H9 (cell line): ENCODE results near the gene ZMYND8. TPM values are rescaled to one million over a fixed set of nuclear protein-coding genes. Genes with fewer than 3 reads are reported as not detected.

Experiments used
- DNase-seq: peaks from one replicate; pipeline ENCODE4 v3.0.0-alpha.2; 2017
- H2AFZ ChIP-seq: one replicate; pipeline ENCODE4 v1.6.1; 2013; ENCODE audit warnings: mild to moderate bottlenecking, low read length, control low read depth, moderate library complexity
- H2AK5ac ChIP-seq: 2 replicates; pipeline ENCODE4 v1.6.1; 2013; ENCODE audit warnings: low read length, control low read depth, mixed read lengths; ENCODE audit not compliant: insufficient read length
- H2BK120ac ChIP-seq: one replicate; pipeline ENCODE4 v1.6.1; 2013; ENCODE audit warnings: low read depth, mild to moderate bottlenecking, low read length, control low read depth, inconsistent platforms; ENCODE audit not compliant: poor library complexity, severe bottlenecking
- H2BK12ac ChIP-seq: 2 replicates; pipeline ENCODE4 v1.6.1; 2013; ENCODE audit warnings: low read length, control low read depth, mixed read lengths, low read depth; ENCODE audit not compliant: insufficient read length
- H2BK15ac ChIP-seq: 2 replicates; pipeline ENCODE4 v1.6.1; 2013; ENCODE audit warnings: low read depth, low read length, control low read depth
- H2BK20ac ChIP-seq: one replicate; pipeline ENCODE4 v1.6.1; 2013; ENCODE audit warnings: low read depth, mild to moderate bottlenecking, low read length, control low read depth, inconsistent platforms; ENCODE audit not compliant: poor library complexity, severe bottlenecking
- H2BK5ac ChIP-seq: 2 replicates; pipeline ENCODE4 v1.6.1; 2013; ENCODE audit warnings: low read length, control low read depth, mixed read lengths; ENCODE audit not compliant: insufficient read length
- H3K14ac ChIP-seq: 2 replicates; pipeline ENCODE4 v1.6.1; 2013; ENCODE audit warnings: low read length, control low read depth; ENCODE audit not compliant: insufficient read depth
- H3K18ac ChIP-seq: 2 replicates; pipeline ENCODE4 v1.6.1; 2013; ENCODE audit warnings: low read depth, mild to moderate bottlenecking, mixed read lengths, low read length, control low read depth; ENCODE audit not compliant: insufficient read length
- H3K23ac ChIP-seq: 2 replicates; pipeline ENCODE4 v1.6.1; 2013; ENCODE audit warnings: low read length, control low read depth, mixed read lengths, low read depth; ENCODE audit not compliant: insufficient read length
- H3K23me2 ChIP-seq: 2 replicates; pipeline ENCODE4 v1.6.1; 2013; ENCODE audit warnings: low read depth, mild to moderate bottlenecking, mixed read lengths, low read length, control low read depth; ENCODE audit not compliant: insufficient read length, poor library complexity, severe bottlenecking
- H3K27ac ChIP-seq: 2 replicates; pipeline ENCODE4 v1.5.1; 2013; ENCODE audit warnings: low read length, control low read depth, mixed read lengths, low read depth; ENCODE audit not compliant: insufficient read length
- H3K27me3 ChIP-seq: 2 replicates; pipeline ENCODE4 v1.6.1; 2013; ENCODE audit warnings: low read length, control low read depth, inconsistent platforms; ENCODE audit not compliant: insufficient read depth
- H3K4ac ChIP-seq: 2 replicates; pipeline ENCODE4 v1.6.1; 2013; ENCODE audit warnings: low read depth, mild to moderate bottlenecking, control low read depth, inconsistent platforms, low read length, moderate library complexity
- H3K4me1 ChIP-seq: 2 replicates; pipeline ENCODE4 v1.6.1; 2013; ENCODE audit warnings: low read length, control low read depth, inconsistent platforms; ENCODE audit not compliant: insufficient read depth
- H3K4me2 ChIP-seq: 2 replicates; pipeline ENCODE4 v1.6.1; 2013; ENCODE audit warnings: low read length, control low read depth, mixed read lengths; ENCODE audit not compliant: insufficient read length, insufficient read depth
- H3K56ac ChIP-seq: 2 replicates; pipeline ENCODE4 v1.6.1; 2013; ENCODE audit warnings: low read depth, mild to moderate bottlenecking, mixed read lengths, low read length, control low read depth; ENCODE audit not compliant: insufficient read length
- H3K79me1 ChIP-seq: 2 replicates; pipeline ENCODE4 v1.6.1; 2013; ENCODE audit warnings: low read depth, mild to moderate bottlenecking, moderate library complexity, low read length, control low read depth, inconsistent platforms; ENCODE audit not compliant: insufficient read depth, poor library complexity, severe bottlenecking
- H3K79me2 ChIP-seq: 2 replicates; pipeline ENCODE4 v1.6.1; 2013; ENCODE audit warnings: low read length, control low read depth, inconsistent platforms; ENCODE audit not compliant: insufficient read depth
- H3K9ac ChIP-seq: 2 replicates; pipeline ENCODE4 v1.6.1; 2013; ENCODE audit warnings: low read length, control low read depth, mixed read lengths; ENCODE audit not compliant: insufficient read length; ENCODE audit errors: extremely low read depth
- H3K9me3 ChIP-seq: one replicate; pipeline ENCODE4 v1.6.1; 2013; ENCODE audit warnings: low read depth, low read length, inconsistent platforms; ENCODE audit not compliant: control insufficient read depth
- H3T11ph ChIP-seq: one replicate; pipeline ENCODE4 v1.6.1; 2013; ENCODE audit warnings: mild to moderate bottlenecking, low read length, control low read depth, inconsistent platforms
- H4K20me1 ChIP-seq: one replicate; pipeline ENCODE4 v1.6.1; 2013; ENCODE audit not compliant: control insufficient read depth, insufficient read length, insufficient read depth
- H4K5ac ChIP-seq: 2 replicates; pipeline ENCODE4 v1.6.1; 2013; ENCODE audit warnings: low read depth, mild to moderate bottlenecking, mixed read lengths, low read length, control low read depth; ENCODE audit not compliant: insufficient read length
- H4K8ac ChIP-seq: replicated peaks from 2 replicates; pipeline ENCODE4 v1.6.1; 2013; ENCODE audit warnings: low read length, control low read depth, mixed read lengths, low read depth; ENCODE audit not compliant: insufficient read length
- H4K91ac ChIP-seq: 2 replicates; pipeline ENCODE4 v1.6.1; 2013; ENCODE audit warnings: low read depth, mild to moderate bottlenecking, moderate library complexity, mixed read lengths, low read length, control low read depth; ENCODE audit not compliant: insufficient read length
- H3K27ac Mint-ChIP-seq, 3 experiments: 2 replicates in 2 of 3; 3 replicates in 1 of 3; pipeline ENCODE4 v1.8.0; 2020 to 2021; ENCODE audit warnings: mixed read lengths in 3 of 3, mild to moderate bottlenecking in 1 of 3, moderate library complexity in 1 of 3
- H3K27me3 Mint-ChIP-seq: 2 replicates; pipeline ENCODE4 v1.8.0; 2021; ENCODE audit warnings: low read depth, mild to moderate bottlenecking, moderate library complexity, mixed read lengths
- H3K36me3 Mint-ChIP-seq, 3 experiments: 2 replicates in 2 of 3; 3 replicates in 1 of 3; pipeline ENCODE4 v1.8.0; 2020 to 2021; ENCODE audit warnings: low read depth in 3 of 3, mixed read lengths in 3 of 3; ENCODE audit not compliant: insufficient read depth in 1 of 3
- H3K4me1 Mint-ChIP-seq, 2 experiments: 2 replicates each; pipeline ENCODE4 v1.8.0; 2020; ENCODE audit warnings: mixed read lengths in 2 of 2
- H3K4me3 Mint-ChIP-seq, 2 experiments: 2 replicates in 1 of 2; 3 replicates in 1 of 2; pipeline ENCODE4 v1.8.0; 2020 to 2021; ENCODE audit warnings: mild to moderate bottlenecking in 2 of 2, mixed read lengths in 2 of 2, moderate library complexity in 1 of 2
- H3K9me3 Mint-ChIP-seq, 2 experiments: 2 replicates in 1 of 2; 3 replicates in 1 of 2; pipeline ENCODE4 v1.8.0; 2020; ENCODE audit warnings: mild to moderate bottlenecking in 2 of 2, mixed read lengths in 2 of 2, moderate library complexity in 1 of 2
- CTCF ChIP-seq: fragments of 200-600 bp; sonication (generic); conservative IDR thresholded peaks from 3 replicates; pipeline ENCODE4 v1.8.0; 2021; ENCODE audit warnings: antibody characterized with exemption, mild to moderate bottlenecking
- WGBS: extraction: QIAGEN DNeasy Blood & Tissue Kit; methylation state at CpG from one replicate; pipeline ENCODE4 v1.1.7; 2013; ENCODE audit warnings: missing lambda C conversion rate, low lambda C conversion rate, mixed read lengths; ENCODE audit not compliant: insufficient read length; ENCODE audit errors: extremely low coverage; 5-methylcytosine and 5-hydroxymethylcytosine counted together
- total RNA-seq: library from RNA; stranded (reverse); gene quantifications from 2 replicates; pipeline ENCODE4 v1.2.1, GENCODE V29; 2021

Gene ZMYND8
- total RNA-seq, 1 experiment from 2014 or later: 158 TPM

GRCh38 chr20:47350181-47350550 lies 6.3 kb downstream of the ZMYND8 start:
- H2BK15ac ChIP-seq: no peak overlapping the region
- H2BK20ac ChIP-seq: no peak overlapping the region
- peaks cover 1 to 9% of the 10 kb centered on the region in 2 experiments for H3K4me1 Mint-ChIP-seq
- no peaks in the 10 kb centered on the region for H4K20me1 ChIP-seq
- peak overlapping the region; percentile 3 for H3T11ph ChIP-seq
- no peak overlapping the region for H3K56ac ChIP-seq
- H3K18ac ChIP-seq: no peak overlapping the region
- H3K9me3 Mint-ChIP-seq: no peaks in the 10 kb centered on the region
- H3K23ac ChIP-seq: no peak overlapping the region
- peak overlapping the region; percentile 23 for H3K4me2 ChIP-seq
- H2BK12ac ChIP-seq: no peak overlapping the region
- H3K9ac ChIP-seq: no peak overlapping the region
- H2AK5ac ChIP-seq: no peak overlapping the region
- no peak overlapping the region for H4K8ac ChIP-seq
- H3K27ac ChIP-seq: peak overlapping the region; percentile 88
- H3K4ac ChIP-seq: no peak overlapping the region
- H2BK120ac ChIP-seq: no peak overlapping the region
- DNase-seq: no peak
- peaks cover 78% of the 10 kb centered on the region; the same call in 1 of the 2 replicates for H3K79me2 ChIP-seq
- no peaks in the 10 kb centered on the region for H3K23me2 ChIP-seq
- H3K36me3 Mint-ChIP-seq: peaks cover 26 to 42% (median 27%) of the 10 kb centered on the region in 3 experiments; a peak in 6 of 7 replicates
- H4K5ac ChIP-seq: no peak overlapping the region
- H3K27ac Mint-ChIP-seq: no peak overlapping the region
- H3K4me1 ChIP-seq: peaks cover 51% of the 10 kb centered on the region
- no peak overlapping the region for H4K91ac ChIP-seq
- no CpG with 5 or more reads among the region's 4 CpGs for WGBS
- no peaks in the 10 kb centered on the region for H3K27me3 ChIP-seq
- no peaks in the 10 kb centered on the region for H3K27me3 Mint-ChIP-seq
- H3K4me3 Mint-ChIP-seq: no peak overlapping the region
- H2AFZ ChIP-seq: no peak overlapping the region
- no peaks in the 10 kb centered on the region for H3K9me3 ChIP-seq
- H2BK5ac ChIP-seq: no peak overlapping the region
- TF ChIP-seq CTCF: no peak
- H3K79me1 ChIP-seq: no peaks in the 10 kb centered on the region
- no peak overlapping the region for H3K14ac ChIP-seq
